IMR-90 (cell line): ENCODE measurements around the gene TOR4A. TPM values are rescaled to one million over a fixed set of nuclear protein-coding genes. Genes with fewer than 3 reads are reported as not detected.

Source experiments
- ATAC-seq: fragments of 200-7000 bp; cut with Tn5 transposase; 2 replicates; pipeline ENCODE4 v1.9.1; 2020; ENCODE audit warnings: low read depth, mild to moderate bottlenecking, moderate library complexity
- BruUV-seq: library from RNA; stranded (reverse); fragments of 400-500 nt; replicated peaks from 2 replicates; lab custom pipeline; 2021; lab: Mats Ljungman, UMichigan
- CTCF ChIA-PET: fragments of 300-600 bp; formaldehyde crosslinking; extraction: SDS; loops from one replicate; lab custom pipeline; 2021; ENCODE audit warnings: antibody characterized with exemption; lab: Yijun Ruan, JAX
- POLR2A ChIA-PET: fragments of 300-600 bp; sonication (Branson Sonifier 250); formaldehyde crosslinking; loops from one replicate; lab custom pipeline; 2022; ENCODE audit warnings: antibody characterized with exemption; ENCODE audit not compliant: unreplicated experiment; lab: Charles Lee
- DNase-seq: peaks from one replicate; pipeline ENCODE4 v3.0.0; 2013
- H2AFZ ChIP-seq: replicated peaks from 2 replicates; pipeline ENCODE3; 2013; ENCODE audit warnings: low read length, mild to moderate bottlenecking; ENCODE audit not compliant: poor library complexity
- H2AK5ac ChIP-seq: 2 replicates; pipeline ENCODE4 v1.6.1; 2013; ENCODE audit warnings: low read depth, low read length, inconsistent platforms
- H2AK9ac ChIP-seq: replicated peaks from 2 replicates; pipeline ENCODE3; 2013; ENCODE audit warnings: mild to moderate bottlenecking, low read depth, low read length, moderate library complexity; ENCODE audit not compliant: poor library complexity
- H2BK120ac ChIP-seq: 2 replicates; pipeline ENCODE4 v1.6.1; 2013; ENCODE audit warnings: low read depth, low read length, inconsistent platforms
- H2BK15ac ChIP-seq: 3 replicates; pipeline ENCODE4 v1.6.1; 2013; ENCODE audit warnings: low read depth, low read length, inconsistent platforms
- H2BK20ac ChIP-seq: 2 replicates; pipeline ENCODE4 v1.6.1; 2013; ENCODE audit warnings: low read depth, mild to moderate bottlenecking, inconsistent platforms, low read length, moderate library complexity
- H2BK5ac ChIP-seq: 2 replicates; pipeline ENCODE4 v1.6.1; 2013; ENCODE audit warnings: mild to moderate bottlenecking, low read depth, low read length, inconsistent platforms; ENCODE audit not compliant: poor library complexity, severe bottlenecking
- H3K14ac ChIP-seq: replicated peaks from 2 replicates; pipeline ENCODE4 v1.6.1; 2013; ENCODE audit warnings: low read depth, low read length, inconsistent platforms
- H3K18ac ChIP-seq: 2 replicates; pipeline ENCODE4 v1.6.1; 2013; ENCODE audit warnings: low read depth, low read length, control low read depth
- H3K23ac ChIP-seq: 2 replicates; pipeline ENCODE4 v1.6.1; 2013; ENCODE audit warnings: low read depth, low read length, inconsistent platforms
- H3K27ac ChIP-seq: 2 replicates; pipeline ENCODE4 v1.5.1; 2013; ENCODE audit warnings: mild to moderate bottlenecking, control low read depth, low read length; ENCODE audit not compliant: insufficient read depth
- H3K27me3 ChIP-seq: 2 replicates; pipeline ENCODE4 v1.6.1; 2013; ENCODE audit warnings: low read length; ENCODE audit not compliant: control insufficient read depth, insufficient read depth
- H3K36me3 ChIP-seq: 2 replicates; pipeline ENCODE4 v1.6.1; 2013; ENCODE audit warnings: low read length, mixed read lengths; ENCODE audit not compliant: control insufficient read depth, insufficient read depth
- H3K4ac ChIP-seq: 2 replicates; pipeline ENCODE4 v1.6.1; 2013; ENCODE audit warnings: low read depth, low read length, inconsistent platforms
- H3K4me1 ChIP-seq: 2 replicates; pipeline ENCODE4 v1.6.1; 2013; ENCODE audit warnings: low read length, mixed read lengths; ENCODE audit not compliant: control insufficient read depth, insufficient read depth
- H3K4me2 ChIP-seq: 2 replicates; pipeline ENCODE4 v1.6.1; 2013; ENCODE audit warnings: low read depth, mild to moderate bottlenecking, control low read depth, low read length, moderate library complexity
- H3K4me3 ChIP-seq: 2 replicates; pipeline ENCODE4 v1.5.1; 2013; ENCODE audit warnings: low read depth, mild to moderate bottlenecking, control low read depth, low read length, moderate library complexity; ENCODE audit not compliant: insufficient read depth
- H3K56ac ChIP-seq: 2 replicates; pipeline ENCODE4 v1.6.1; 2013; ENCODE audit warnings: low read length, inconsistent platforms; ENCODE audit not compliant: insufficient read depth; ENCODE audit errors: extremely low read depth
- H3K79me1 ChIP-seq, 2 experiments: 2 replicates each; pipeline ENCODE4 v1.6.1; 2013; ENCODE audit warnings: low read length in 2 of 2, inconsistent platforms in 1 of 2, low read depth in 1 of 2
- H3K9ac ChIP-seq: 2 replicates; pipeline ENCODE4 v1.6.1; 2013; ENCODE audit warnings: low read depth, low read length, control low read depth
- H3K9me1 ChIP-seq: 2 replicates; pipeline ENCODE4 v1.6.1; 2013; ENCODE audit warnings: low read length, inconsistent platforms; ENCODE audit not compliant: insufficient read depth
- H3K9me3 ChIP-seq: 2 replicates; pipeline ENCODE4 v1.6.1; 2013; ENCODE audit warnings: low read length; ENCODE audit not compliant: control insufficient read depth, insufficient read depth
- H4K20me1 ChIP-seq: 2 replicates; pipeline ENCODE4 v1.6.1; 2013; ENCODE audit warnings: low read length, inconsistent platforms; ENCODE audit not compliant: insufficient read depth
- H4K5ac ChIP-seq: 2 replicates; pipeline ENCODE4 v1.6.1; 2013; ENCODE audit warnings: mild to moderate bottlenecking, low read depth, low read length, control low read depth
- H4K8ac ChIP-seq, 2 experiments: 2 replicates each; pipeline ENCODE4 v1.6.1; 2013; ENCODE audit warnings: low read depth in 2 of 2, low read length in 2 of 2, control low read depth in 1 of 2, inconsistent platforms in 1 of 2
- H4K91ac ChIP-seq: 2 replicates; pipeline ENCODE4 v1.6.1; 2013; ENCODE audit warnings: low read depth, low read length, inconsistent platforms; ENCODE audit not compliant: insufficient read depth
- MAZ ChIP-seq: IDR thresholded peaks from 2 replicates; pipeline ENCODE4 v1.6.1; 2012; ENCODE audit warnings: low read depth, mild to moderate bottlenecking, low read length, improper control_type of control experiment, moderate library complexity, borderline replicate concordance
- RFX5 ChIP-seq: IDR thresholded peaks from 2 replicates; pipeline ENCODE4 v1.8.0; 2012; ENCODE audit warnings: low read depth, mild to moderate bottlenecking, low read length, moderate library complexity
- WGBS, 2 experiments: methylation state at CpG; one replicate each; pipeline versions ENCODE4 v1.1.5 to v1.1.7; 2013; ENCODE audit warnings: missing lambda C conversion rate in 2 of 2; ENCODE audit not compliant: insufficient read length in 1 of 2; ENCODE audit errors: extremely low coverage in 2 of 2; 5-methylcytosine and 5-hydroxymethylcytosine counted together
- dilution Hi-C: fragments of 300-500 bp; cut with HindIII; formaldehyde crosslinking; loops from one replicate; pipeline ENCODE4 v1.14.3; 2018; ENCODE audit warnings: low sequenced_read_pairs; ENCODE audit not compliant: unreplicated experiment
- in situ Hi-C: fragments of 300-500 bp; cut with MboI; formaldehyde crosslinking; loops from 3 replicates; pipeline ENCODE4 v1.14.3; 2019; ENCODE audit warnings: low sequenced_read_pairs, inconsistent platforms, mixed read lengths
- intact Hi-C: fragments of 100-400 bp; cut with micrococcal nuclease; formaldehyde crosslinking; loops from 2 replicates; pipeline ENCODE4 v1.10.0; 2022
- polyA plus RNA-seq, 3 experiments: library from polyadenylated mRNA; depleted of rRNA; stranded (reverse); fragments of >200 nt; gene quantifications; 2 replicates each; pipeline ENCODE4 v1.2.3, GENCODE V29; 2012; ENCODE audit warnings: low replicate concordance in 1 of 3
- total RNA-seq: library from RNA; depleted of rRNA; stranded (reverse); fragments of >200 nt; gene quantifications from 2 replicates; pipeline ENCODE4 v1.2.3, GENCODE V29; 2012

The TOR4A gene
- total and polyA plus RNA-seq, 2 of the 4 experiments (the other 2 are of a cell fraction) = 9.7 to 22.9 TPM

DNA sequence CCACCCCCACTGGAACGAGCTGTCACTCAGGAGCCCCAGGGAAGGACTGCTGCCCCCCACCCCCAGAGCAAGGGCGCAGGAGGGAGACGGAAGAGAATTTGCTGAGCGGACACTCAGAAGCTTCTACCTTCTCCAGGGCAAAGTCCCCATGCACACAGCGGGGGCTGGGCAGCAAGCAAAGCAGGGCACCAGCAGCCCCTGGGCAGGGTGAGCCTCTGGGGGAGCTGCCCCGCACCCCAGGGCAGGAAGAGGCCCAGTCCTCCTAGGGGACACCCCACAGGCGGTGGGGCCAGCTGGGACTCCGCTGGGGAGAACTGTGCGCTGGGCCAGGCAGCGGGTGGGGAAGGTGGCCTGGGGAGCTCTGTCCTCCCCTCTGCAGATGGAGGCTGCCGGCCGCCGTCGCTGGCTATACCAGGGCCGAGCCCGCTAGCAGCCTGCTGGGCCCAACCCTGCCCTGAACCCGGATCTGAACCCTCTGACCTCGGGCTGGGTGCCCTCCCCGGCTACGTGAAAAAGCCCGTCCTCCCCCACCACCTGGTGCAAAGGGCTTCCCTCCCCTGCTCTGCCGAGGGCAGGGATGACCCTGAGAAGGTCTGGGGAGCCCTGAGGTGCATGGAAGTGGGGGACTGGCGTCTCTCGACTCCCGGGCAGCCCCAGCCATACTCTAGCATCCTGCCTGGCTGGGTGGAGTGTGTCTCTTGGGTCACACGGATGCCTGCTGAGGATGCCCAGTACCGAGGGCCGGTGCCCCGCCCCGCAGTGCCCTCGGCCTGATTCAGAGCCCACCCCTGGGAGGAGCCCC lies 47.4 kb upstream of the TOR4A start:
- TF ChIP-seq RFX5 (no peak), MAZ (no peak)
- Histone ChIP-seq H3K14ac (no peak overlapping the region), H4K5ac (no peak overlapping the region), H2BK15ac (no peak overlapping the region), H2AFZ (no peak overlapping the region), H2BK20ac (no peak overlapping the region), H2BK120ac (no peak overlapping the region), H3K79me1 (no peaks in the 10 kb centered on the region), H4K20me1 (no peaks in the 10 kb centered on the region), H2AK9ac (no peak overlapping the region), H4K91ac (no peak overlapping the region), H3K4me3 (no peak overlapping the region), H3K18ac (no peak overlapping the region), H3K9me3 (no peaks in the 10 kb centered on the region), H3K4ac (no peak overlapping the region), H3K23ac (no peak overlapping the region), H3K27ac (no peak overlapping the region), H3K9ac (no peak overlapping the region), H2BK5ac (no peak overlapping the region), H3K9me1 (no peaks in the 10 kb centered on the region), H2AK5ac (no peak overlapping the region), H3K27me3 (peaks cover 1% of the 10 kb centered on the region; the same call in 1 of the 2 replicates), H3K56ac (no peak overlapping the region), H4K8ac (no peak overlapping the region), H3K36me3 (no peaks in the 10 kb centered on the region), H3K4me1 (peaks cover 2% of the 10 kb centered on the region; the same call in 1 of the 2 replicates), H3K4me2 (no peak overlapping the region)
- ATAC-seq (no peak), DNase-seq (no peak)
- ChIA-PET POLR2A (interaction anchor here (0.7 kb wide), 1 partner anchor 114 kb away, joined by 12 read pairs; no protein-coding TSS in a partner anchor), CTCF (no interaction called here)
- intact Hi-C loops = no loop called here
- dilution Hi-C loops = no loop called here
- in situ Hi-C loops = loop anchor here (5.0 kb wide), 1 partner anchor 108 kb away; no protein-coding TSS in a partner anchor
- WGBS, 2 experiments = 61% methylated on average over 10 of the region's 31 CpGs; no CpG with 5 or more reads in 1 of the 2 experiments
- no TSS peak for BruUV-seq
